Astrocyte (in vitro differentiated cells and primary cell): ENCODE data around the gene GOLGA6D. TPM values are rescaled to one million over a fixed set of nuclear protein-coding genes. Genes with fewer than 3 reads are reported as not detected.

Source experiments
- DNase-seq: peaks from one replicate; pipeline ENCODE4 v3.0.0-alpha.2; 2010; ENCODE audit warnings: low read depth
- FAIRE-seq: peaks from 2 replicates; lab custom pipeline; 2011; peaks lifted over from hg19 to GRCh38; lab: Jason Lieb, UNC
- H2AFZ ChIP-seq: 2 replicates; pipeline ENCODE4 v1.6.0; 2012; ENCODE audit warnings: low read depth, low read length, inconsistent platforms
- H3K27ac ChIP-seq: 2 replicates; pipeline ENCODE4 v1.5.1; 2011; ENCODE audit warnings: low read depth, low read length, inconsistent platforms
- H3K27me3 ChIP-seq: 2 replicates; pipeline ENCODE4 v1.6.0; 2011; ENCODE audit warnings: low read length, inconsistent platforms; ENCODE audit not compliant: insufficient read depth
- H3K36me3 ChIP-seq: 2 replicates; pipeline ENCODE4 v1.5.1; 2011; ENCODE audit warnings: low read length, inconsistent platforms; ENCODE audit not compliant: insufficient read depth
- H3K4me1 ChIP-seq: 2 replicates; pipeline ENCODE4 v1.5.1; 2011; ENCODE audit warnings: low read length, inconsistent platforms; ENCODE audit not compliant: insufficient read depth
- H3K4me2 ChIP-seq: 2 replicates; pipeline ENCODE4 v1.6.0; 2012; ENCODE audit warnings: low read length, inconsistent platforms
- H3K4me3 ChIP-seq: 2 replicates; pipeline ENCODE4 v1.5.1; 2011; ENCODE audit warnings: low read depth, mild to moderate bottlenecking, low read length, inconsistent platforms; ENCODE audit not compliant: insufficient read depth
- H3K79me2 ChIP-seq: 2 replicates; pipeline ENCODE4 v1.6.0; 2012; ENCODE audit warnings: mild to moderate bottlenecking, low read length, inconsistent platforms; ENCODE audit not compliant: insufficient read depth
- H3K9ac ChIP-seq: 2 replicates; pipeline ENCODE4 v1.6.0; 2012; ENCODE audit warnings: mild to moderate bottlenecking, low read length, inconsistent platforms
- H3K9me3 ChIP-seq: 2 replicates; pipeline ENCODE4 v1.5.1; 2012; ENCODE audit warnings: low read depth, mild to moderate bottlenecking, low read length, inconsistent platforms; ENCODE audit not compliant: insufficient read depth
- H4K20me1 ChIP-seq: 2 replicates; pipeline ENCODE4 v1.6.0; 2012; ENCODE audit warnings: low read length, inconsistent platforms; ENCODE audit not compliant: insufficient read depth
- H3K27ac Mint-ChIP-seq: one replicate; pipeline ENCODE4 v1.8.0; 2021; ENCODE audit warnings: mild to moderate bottlenecking, mixed read lengths; ENCODE audit not compliant: unreplicated experiment
- H3K27me3 Mint-ChIP-seq: one replicate; pipeline ENCODE4 v1.8.0; 2021; ENCODE audit warnings: low read depth, mixed read lengths; ENCODE audit not compliant: unreplicated experiment
- H3K36me3 Mint-ChIP-seq: one replicate; pipeline ENCODE4 v1.8.0; 2021; ENCODE audit warnings: low read depth, mixed read lengths; ENCODE audit not compliant: unreplicated experiment
- H3K4me1 Mint-ChIP-seq: one replicate; pipeline ENCODE4 v1.8.0; 2021; ENCODE audit warnings: low read depth, mixed read lengths; ENCODE audit not compliant: unreplicated experiment
- H3K4me3 Mint-ChIP-seq: one replicate; pipeline ENCODE4 v1.8.0; 2021; ENCODE audit warnings: mild to moderate bottlenecking, moderate library complexity, mixed read lengths; ENCODE audit not compliant: unreplicated experiment
- H3K9me3 Mint-ChIP-seq: one replicate; pipeline ENCODE4 v1.8.0; 2021; ENCODE audit warnings: mild to moderate bottlenecking, mixed read lengths; ENCODE audit not compliant: unreplicated experiment
- EZH2 ChIP-seq: IDR thresholded peaks from 2 replicates; pipeline ENCODE4 v1.6.1; 2012; ENCODE audit warnings: mild to moderate bottlenecking, low read length, inconsistent platforms; ENCODE audit not compliant: insufficient read depth
- total RNA-seq: library from RNA; stranded (reverse); gene quantifications from 2 replicates; pipeline ENCODE4 v1.2.1, GENCODE V29; 2021
- TF ChIP-seq, protein P1 (sequence below): IDR thresholded peaks from 2 replicates; pipeline ENCODE4 v1.5.1; 2011; ENCODE audit warnings: low read depth, mild to moderate bottlenecking, inconsistent platforms, low read length, moderate library complexity; ENCODE audit not compliant: insufficient read depth

The GOLGA6D gene
- total RNA-seq, 1 donor from 2014 or later = not detected

DNA sequence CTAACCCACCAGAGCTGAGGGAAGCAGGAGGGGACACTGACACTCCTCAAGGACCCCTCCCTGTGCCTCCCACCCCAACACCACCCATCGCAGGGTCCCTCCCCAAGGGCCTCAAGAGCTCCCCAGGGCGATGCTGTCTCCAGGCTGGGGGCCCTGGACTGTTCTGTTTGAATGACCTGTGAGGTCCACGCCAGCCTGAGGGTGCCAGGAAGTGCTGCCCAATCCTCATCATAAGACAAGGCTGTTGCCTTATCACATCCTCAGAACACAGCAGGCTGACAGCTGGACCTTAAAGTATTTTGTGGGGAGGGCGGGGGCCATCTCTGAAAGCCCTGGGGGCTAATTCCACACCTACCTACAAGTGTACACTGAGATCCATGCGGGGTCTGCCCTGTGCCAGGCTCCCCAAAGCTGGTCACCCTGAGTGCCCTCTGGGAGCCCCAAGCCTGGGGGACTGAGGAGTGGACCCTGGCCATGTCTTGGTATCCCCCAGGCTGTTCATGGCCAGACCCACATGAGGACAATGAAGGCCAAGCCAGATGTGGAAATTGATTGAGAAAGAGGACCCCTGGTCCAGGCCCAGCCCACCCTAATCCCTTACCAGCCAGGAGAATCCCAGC is 48.3 kb upstream of the GOLGA6D start:
- H3K4me3 Mint-ChIP-seq = no peak overlapping the region
- Histone ChIP-seq H3K4me3 (no peak overlapping the region), H3K27me3 (peaks cover 16% of the 10 kb centered on the region), H3K4me2 (no peak overlapping the region), H3K4me1 (no peaks in the 10 kb centered on the region), H3K27ac (no peak overlapping the region), H3K9ac (no peak overlapping the region), H3K79me2 (no peaks in the 10 kb centered on the region), H3K36me3 (no peaks in the 10 kb centered on the region), H2AFZ (no peak overlapping the region), H3K9me3 (no peaks in the 10 kb centered on the region), H4K20me1 (no peaks in the 10 kb centered on the region)
- TF ChIP-seq, protein P1, sequence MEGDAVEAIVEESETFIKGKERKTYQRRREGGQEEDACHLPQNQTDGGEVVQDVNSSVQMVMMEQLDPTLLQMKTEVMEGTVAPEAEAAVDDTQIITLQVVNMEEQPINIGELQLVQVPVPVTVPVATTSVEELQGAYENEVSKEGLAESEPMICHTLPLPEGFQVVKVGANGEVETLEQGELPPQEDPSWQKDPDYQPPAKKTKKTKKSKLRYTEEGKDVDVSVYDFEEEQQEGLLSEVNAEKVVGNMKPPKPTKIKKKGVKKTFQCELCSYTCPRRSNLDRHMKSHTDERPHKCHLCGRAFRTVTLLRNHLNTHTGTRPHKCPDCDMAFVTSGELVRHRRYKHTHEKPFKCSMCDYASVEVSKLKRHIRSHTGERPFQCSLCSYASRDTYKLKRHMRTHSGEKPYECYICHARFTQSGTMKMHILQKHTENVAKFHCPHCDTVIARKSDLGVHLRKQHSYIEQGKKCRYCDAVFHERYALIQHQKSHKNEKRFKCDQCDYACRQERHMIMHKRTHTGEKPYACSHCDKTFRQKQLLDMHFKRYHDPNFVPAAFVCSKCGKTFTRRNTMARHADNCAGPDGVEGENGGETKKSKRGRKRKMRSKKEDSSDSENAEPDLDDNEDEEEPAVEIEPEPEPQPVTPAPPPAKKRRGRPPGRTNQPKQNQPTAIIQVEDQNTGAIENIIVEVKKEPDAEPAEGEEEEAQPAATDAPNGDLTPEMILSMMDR = no peak
- no peak for TF ChIP-seq EZH2
- FAIRE-seq = no peak
- H3K27ac Mint-ChIP-seq = no peak overlapping the region
- H3K9me3 Mint-ChIP-seq = no peaks in the 10 kb centered on the region
- H3K27me3 Mint-ChIP-seq = peaks cover 54% of the 10 kb centered on the region
- no peaks in the 10 kb centered on the region for H3K36me3 Mint-ChIP-seq
- no peak for DNase-seq
- peaks cover 9% of the 10 kb centered on the region for H3K4me1 Mint-ChIP-seq

DNA sequence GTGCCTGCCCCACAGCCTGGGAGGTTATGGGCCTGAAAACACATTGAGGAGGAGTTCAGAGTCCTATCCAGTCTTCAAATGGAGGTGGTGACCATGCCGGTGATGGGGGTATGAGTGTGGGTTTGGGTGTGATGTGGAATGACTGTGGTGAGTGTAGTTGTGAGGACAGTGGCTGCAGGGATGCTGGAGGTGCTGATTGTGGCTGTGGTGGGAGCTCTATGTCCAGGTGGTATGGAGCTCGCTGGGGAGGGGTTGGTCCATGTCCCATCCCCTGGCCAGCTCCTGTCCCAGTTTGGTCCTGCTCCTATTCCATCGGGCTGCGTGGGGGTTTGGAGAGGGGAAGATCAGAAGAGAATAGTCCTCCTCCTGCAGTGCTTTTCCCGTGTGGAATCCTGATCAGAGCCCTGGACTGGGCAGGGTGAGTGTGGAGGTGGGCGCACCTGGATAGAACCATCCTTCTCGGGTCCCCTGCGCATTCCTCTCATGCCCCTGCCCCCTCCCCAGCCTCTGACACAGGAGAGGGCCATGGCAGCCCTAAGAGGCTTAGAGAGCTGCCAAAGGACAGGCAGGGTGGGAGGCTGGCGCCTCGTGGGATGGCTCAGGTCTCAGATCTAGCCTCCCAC is 47.5 kb upstream of the GOLGA6D start:
- no peak for DNase-seq
- peaks cover 59% of the 10 kb centered on the region for H3K27me3 Mint-ChIP-seq
- no peaks in the 10 kb centered on the region for H3K9me3 Mint-ChIP-seq
- no peak overlapping the region for H3K27ac Mint-ChIP-seq
- Histone ChIP-seq H2AFZ (no peak overlapping the region), H3K9me3 (no peaks in the 10 kb centered on the region), H4K20me1 (no peaks in the 10 kb centered on the region), H3K4me1 (no peaks in the 10 kb centered on the region), H3K4me3 (no peak overlapping the region), H3K27ac (no peak overlapping the region), H3K79me2 (no peaks in the 10 kb centered on the region), H3K9ac (no peak overlapping the region), H3K36me3 (no peaks in the 10 kb centered on the region), H3K4me2 (no peak overlapping the region), H3K27me3 (peaks cover 16% of the 10 kb centered on the region)
- TF ChIP-seq EZH2 = no peak
- TF ChIP-seq, protein P1 = no peak
- no peak overlapping the region for H3K4me3 Mint-ChIP-seq
- no peak for FAIRE-seq
- peaks cover 5% of the 10 kb centered on the region for H3K4me1 Mint-ChIP-seq
- no peaks in the 10 kb centered on the region for H3K36me3 Mint-ChIP-seq
